GM23338 (cell line): ENCODE data around the gene DAAM2.

Experiments used
- CREB1 ChIP-seq: fragments of 250-450 bp; sonication (Bioruptor Pico); IDR thresholded peaks from 2 replicates; pipeline ENCODE4 v1.5.0; 2020; ENCODE audit warnings: low read depth, mild to moderate bottlenecking, moderate library complexity
- CTCF ChIP-seq, 2 experiments: fragments of 200-600 bp in 1 of 2; sonication (generic) in 1 of 2; conservative IDR thresholded peaks; 2 replicates each; pipeline versions ENCODE4 v1.5.1 to v1.6.1; 2016 to 2017; ENCODE audit warnings: antibody characterized with exemption in 2 of 2, low read depth in 2 of 2, mild to moderate bottlenecking in 2 of 2, moderate library complexity in 1 of 2
- EZH2 ChIP-seq: fragments of 200-600 bp; sonication (generic); IDR thresholded peaks from one replicate; pipeline ENCODE4 v1.8.0; 2017; ENCODE audit warnings: antibody characterized with exemption, mild to moderate bottlenecking, low read depth; ENCODE audit not compliant: unreplicated experiment
- EZH2phosphoT487 ChIP-seq: fragments of 200-600 bp; sonication (generic); IDR thresholded peaks from one replicate; pipeline ENCODE4 v1.8.1; 2018; ENCODE audit warnings: antibody characterized with exemption; ENCODE audit not compliant: unreplicated experiment
- JUNB ChIP-seq: IDR thresholded peaks from one replicate; pipeline ENCODE4 v1.6.1; 2016; ENCODE audit warnings: antibody characterized with exemption; ENCODE audit not compliant: unreplicated experiment
- NANOG ChIP-seq: IDR thresholded peaks from 2 replicates; pipeline ENCODE4 v1.6.1; 2016; ENCODE audit warnings: antibody characterized with exemption, borderline replicate concordance
- POLR2AphosphoS5 ChIP-seq: IDR thresholded peaks from 2 replicates; pipeline ENCODE4 v1.6.1; 2016; ENCODE audit warnings: antibody characterized with exemption, low read depth
- REST ChIP-seq: IDR thresholded peaks from one replicate; pipeline ENCODE4 v1.6.1; 2018; ENCODE audit warnings: antibody characterized with exemption; ENCODE audit not compliant: unreplicated experiment
- STAT1 ChIP-seq: IDR thresholded peaks from one replicate; pipeline ENCODE4 v1.6.1; 2016; ENCODE audit warnings: antibody characterized with exemption; ENCODE audit not compliant: unreplicated experiment
- ZNF114 ChIP-seq: fragments of 250-450 bp; sonication (Bioruptor Pico); IDR thresholded peaks from 2 replicates; pipeline ENCODE4 v1.5.0; 2020; ENCODE audit warnings: mild to moderate bottlenecking, moderate library complexity
- ZNF331 ChIP-seq: fragments of 250-450 bp; sonication (Bioruptor Pico); IDR thresholded peaks from 2 replicates; pipeline ENCODE4 v1.5.0; 2020; ENCODE audit warnings: low read depth, mild to moderate bottlenecking, moderate library complexity
- ZNF462 ChIP-seq: fragments of 250-450 bp; sonication (Bioruptor Pico); IDR thresholded peaks from 2 replicates; pipeline ENCODE4 v1.5.0; 2020; ENCODE audit warnings: mild to moderate bottlenecking, moderate library complexity
- TF ChIP-seq, protein P1 (sequence below): IDR thresholded peaks from 2 replicates; pipeline ENCODE4 v1.6.1; 2016; ENCODE audit warnings: antibody characterized with exemption

GRCh38 chr6:39787322-39787721 is 4.9 kb upstream of the DAAM2 start:
- TF ChIP-seq CTCF (conservative IDR thresholded peaks at IDR 0.05; ENCODE audit: low read depth in 2 of 2) (no peak), EZH2 (no peak), REST (no peak), POLR2AphosphoS5 (no peak), CREB1 (no peak), ZNF331 (CRISPR knock-in tag) (no peak), ZNF114 (CRISPR knock-in tag) (no peak), EZH2phosphoT487 (no peak), NANOG (no peak), JUNB (no peak), STAT1 (no peak), ZNF462 (CRISPR knock-in tag) (no peak)
- TF ChIP-seq, protein P1, sequence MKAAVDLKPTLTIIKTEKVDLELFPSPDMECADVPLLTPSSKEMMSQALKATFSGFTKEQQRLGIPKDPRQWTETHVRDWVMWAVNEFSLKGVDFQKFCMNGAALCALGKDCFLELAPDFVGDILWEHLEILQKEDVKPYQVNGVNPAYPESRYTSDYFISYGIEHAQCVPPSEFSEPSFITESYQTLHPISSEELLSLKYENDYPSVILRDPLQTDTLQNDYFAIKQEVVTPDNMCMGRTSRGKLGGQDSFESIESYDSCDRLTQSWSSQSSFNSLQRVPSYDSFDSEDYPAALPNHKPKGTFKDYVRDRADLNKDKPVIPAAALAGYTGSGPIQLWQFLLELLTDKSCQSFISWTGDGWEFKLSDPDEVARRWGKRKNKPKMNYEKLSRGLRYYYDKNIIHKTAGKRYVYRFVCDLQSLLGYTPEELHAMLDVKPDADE, result no peak
